SH-SY5Y (cell line): ENCODE measurements around the gene BLVRA.

Source experiments
- GATA2 ChIP-seq: IDR thresholded peaks from 2 replicates; pipeline ENCODE4 v1.6.1; 2011; ENCODE audit warnings: mild to moderate bottlenecking, low read depth, low read length
- GATA3 ChIP-seq: IDR thresholded peaks from 2 replicates; pipeline ENCODE4 v1.6.1; 2011; ENCODE audit warnings: low read depth, mild to moderate bottlenecking, low read length, moderate library complexity

Gene BLVRA, protein sequence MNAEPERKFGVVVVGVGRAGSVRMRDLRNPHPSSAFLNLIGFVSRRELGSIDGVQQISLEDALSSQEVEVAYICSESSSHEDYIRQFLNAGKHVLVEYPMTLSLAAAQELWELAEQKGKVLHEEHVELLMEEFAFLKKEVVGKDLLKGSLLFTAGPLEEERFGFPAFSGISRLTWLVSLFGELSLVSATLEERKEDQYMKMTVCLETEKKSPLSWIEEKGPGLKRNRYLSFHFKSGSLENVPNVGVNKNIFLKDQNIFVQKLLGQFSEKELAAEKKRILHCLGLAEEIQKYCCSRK

DNA sequence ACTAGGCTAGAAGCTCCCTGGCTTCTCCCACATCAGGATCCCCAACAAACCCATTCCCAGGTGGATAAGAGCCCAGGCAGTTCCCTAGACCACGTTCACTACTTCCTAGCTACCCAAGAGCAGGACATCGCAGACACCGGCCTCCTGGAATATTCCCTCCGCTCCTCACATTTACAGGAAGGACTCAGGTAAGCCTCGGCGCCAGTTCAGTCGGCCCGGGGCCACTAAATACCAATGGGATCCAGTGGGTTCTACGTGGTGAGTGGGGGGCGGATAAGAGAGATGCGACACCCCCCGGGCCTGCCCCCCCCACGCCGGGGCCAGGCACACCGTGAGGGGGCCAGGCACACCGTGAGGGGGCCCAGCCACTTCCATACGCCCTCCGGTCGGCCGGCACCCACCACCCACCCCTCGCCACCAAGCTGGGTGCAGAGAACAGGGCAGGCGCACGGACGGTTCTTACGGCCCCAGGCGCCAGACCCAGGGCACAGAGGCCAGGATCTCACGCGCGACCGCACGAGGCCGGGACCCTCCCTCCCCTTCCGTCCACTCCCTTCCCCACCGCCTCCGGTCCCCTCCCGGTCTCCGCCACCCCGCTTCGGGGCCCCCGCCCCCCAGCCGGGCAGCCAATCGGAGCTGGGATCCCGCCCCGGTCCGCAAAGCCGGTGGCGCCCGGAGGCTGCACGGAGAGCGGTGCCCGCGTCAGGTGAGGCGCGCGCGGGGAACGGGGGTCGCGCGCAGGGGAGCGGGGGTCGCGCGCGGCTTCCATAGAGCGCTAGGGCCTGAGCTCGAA, at the start of gene BLVRA:
Gene BLVRA, plus strand, starts transcription at position 652 of the 793 bp plus-strand sequence. CDS start 12,479 bp downstream, outside the sequence.
- TF ChIP-seq GATA3 (no peak), GATA2 (no peak)

DNA sequence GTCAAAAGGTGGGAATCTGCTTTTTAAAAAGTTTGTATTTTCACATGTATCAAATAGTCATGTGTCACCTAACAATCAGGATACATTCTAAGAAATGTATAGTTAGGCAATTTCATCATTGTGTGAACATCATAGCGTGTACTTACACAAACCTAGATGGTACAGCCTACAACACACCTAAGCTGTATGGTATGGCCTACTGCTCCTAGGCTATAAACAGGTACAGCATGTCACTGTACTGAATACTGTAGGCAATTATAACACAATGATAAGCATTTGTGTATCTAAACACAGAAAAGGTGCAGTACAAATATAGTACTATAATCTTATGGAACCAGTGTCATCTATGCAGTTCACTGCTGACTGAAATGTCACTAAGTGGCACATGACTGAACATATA, 47.0 kb upstream of the BLVRA start:
- no peak for TF ChIP-seq GATA3

DNA sequence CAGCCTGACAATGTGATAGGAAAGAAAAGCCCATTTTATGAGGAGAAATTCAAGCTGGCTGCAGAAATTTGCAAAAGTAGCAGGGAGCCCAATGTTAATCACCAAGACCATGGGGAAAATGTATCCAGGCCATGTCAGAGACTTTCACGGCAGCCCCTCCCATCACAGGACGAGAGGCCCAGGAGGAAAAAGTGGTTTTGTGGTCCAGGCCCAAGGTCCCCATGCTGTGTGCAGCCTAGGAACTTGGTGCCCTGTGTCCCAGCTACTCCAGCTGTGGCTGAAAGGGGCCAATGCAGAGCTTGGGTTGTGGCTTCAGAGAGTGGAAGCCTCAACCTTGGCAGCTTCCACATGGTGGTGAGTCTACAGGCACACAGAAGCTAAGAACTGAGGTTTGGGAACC, 41.9 kb upstream of the BLVRA start:
- TF ChIP-seq GATA3 (no peak), GATA2 (no peak)

DNA sequence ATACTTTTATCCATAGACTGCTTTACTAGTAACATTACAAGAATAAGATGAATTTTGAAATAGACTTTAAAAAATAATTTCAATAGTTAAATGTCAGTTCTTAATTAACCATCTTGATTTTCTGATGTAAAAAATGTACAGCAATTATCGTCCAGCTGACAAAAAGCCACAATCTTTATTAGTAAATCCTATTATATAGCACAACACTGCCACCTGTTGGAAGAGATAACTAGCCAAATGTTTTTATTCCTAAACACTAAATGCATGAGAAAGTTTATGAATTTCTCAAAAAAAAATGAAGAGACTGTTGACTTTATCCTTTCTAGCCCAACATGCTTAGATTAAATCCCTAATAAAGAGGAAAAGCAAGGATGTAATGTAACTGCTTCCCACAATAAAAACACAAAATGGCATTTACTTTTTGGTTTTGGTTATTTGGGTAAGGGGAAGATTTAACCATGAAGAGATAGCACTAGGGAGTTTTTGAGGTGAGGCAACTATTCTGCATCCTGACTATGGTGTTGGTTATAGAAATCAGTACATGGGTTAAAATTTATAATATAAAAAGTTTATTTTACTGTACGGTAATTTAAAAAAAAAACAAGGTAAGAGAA, 37.2 kb upstream of the BLVRA start:
- TF ChIP-seq GATA2 (no peak), GATA3 (no peak)

DNA sequence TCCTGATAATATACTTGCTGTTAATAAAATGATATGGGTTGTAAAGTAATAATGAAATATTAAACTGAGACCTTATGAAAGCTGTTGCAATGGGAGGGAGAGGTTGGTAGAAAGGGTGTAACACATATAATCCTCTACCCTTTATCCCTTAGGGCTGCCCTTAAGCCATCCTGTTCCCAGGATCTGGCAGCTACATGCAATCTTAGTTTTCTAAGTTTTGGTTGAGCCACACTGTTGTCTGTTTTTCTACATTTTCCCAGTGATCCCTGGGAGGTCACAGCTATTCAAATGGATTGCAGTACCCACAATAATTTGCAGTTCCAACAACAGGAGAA, 35.5 kb upstream of the BLVRA start:
- TF ChIP-seq GATA3 (no peak), GATA2 (no peak)

DNA sequence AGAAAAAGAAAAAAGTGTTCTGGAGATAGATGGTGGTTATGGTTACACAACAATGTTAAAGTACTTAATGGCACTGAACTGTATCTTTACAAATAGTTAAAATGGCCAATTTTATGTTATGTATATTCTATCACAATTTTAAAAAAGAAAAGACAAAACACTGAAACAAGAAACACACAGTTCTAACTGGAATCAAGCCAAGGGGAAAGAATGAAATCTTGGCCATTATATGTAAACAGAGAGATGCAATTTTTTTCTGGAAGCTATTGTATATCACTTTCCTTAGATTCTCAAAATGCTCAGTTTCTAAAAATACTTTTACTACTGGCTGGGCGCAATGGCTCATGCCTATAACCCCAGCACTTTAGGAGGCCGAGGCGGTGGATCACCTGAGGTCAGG, 33.2 kb upstream of the BLVRA start:
- no peak for TF ChIP-seq GATA2
- TF ChIP-seq GATA3 = no peak

DNA sequence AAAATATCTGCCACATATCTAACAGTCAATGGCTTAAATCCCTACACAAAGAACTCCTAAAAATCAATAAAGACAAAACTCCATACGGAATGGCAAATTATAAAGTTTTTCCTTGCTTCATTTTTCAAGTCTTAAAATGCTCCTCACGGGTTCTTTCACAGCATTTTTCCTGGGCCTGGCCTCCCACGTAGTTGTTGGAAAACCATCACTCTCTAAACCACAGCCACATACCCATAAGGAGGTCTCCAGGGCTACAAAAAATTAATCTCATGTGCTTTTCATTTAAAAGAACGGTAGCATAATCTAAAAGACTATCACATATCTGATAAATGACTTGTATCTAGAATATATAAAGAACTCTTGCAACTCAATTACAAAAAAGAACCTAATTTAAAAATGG, 32.0 kb upstream of the BLVRA start:
- TF ChIP-seq GATA3 (no peak), GATA2 (no peak)

DNA sequence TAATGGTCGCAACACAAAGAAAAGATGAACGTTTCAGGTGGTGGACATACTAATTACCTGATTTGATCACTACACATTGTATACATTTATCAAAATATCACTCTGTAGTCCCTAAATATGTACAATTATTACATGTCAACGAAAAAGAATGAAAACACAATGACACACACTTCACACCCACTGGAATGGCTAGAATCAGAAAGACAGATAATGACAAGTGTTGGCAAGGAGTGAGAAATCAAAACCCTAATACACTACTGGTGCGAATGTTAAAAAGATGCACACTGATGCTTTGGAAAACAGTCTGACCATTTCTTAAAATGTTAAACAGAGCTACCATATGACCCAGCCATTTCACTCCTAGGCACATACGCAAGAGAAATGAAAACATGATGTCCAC, 31.5 kb upstream of the BLVRA start:
- TF ChIP-seq GATA3 (no peak), GATA2 (no peak)

DNA sequence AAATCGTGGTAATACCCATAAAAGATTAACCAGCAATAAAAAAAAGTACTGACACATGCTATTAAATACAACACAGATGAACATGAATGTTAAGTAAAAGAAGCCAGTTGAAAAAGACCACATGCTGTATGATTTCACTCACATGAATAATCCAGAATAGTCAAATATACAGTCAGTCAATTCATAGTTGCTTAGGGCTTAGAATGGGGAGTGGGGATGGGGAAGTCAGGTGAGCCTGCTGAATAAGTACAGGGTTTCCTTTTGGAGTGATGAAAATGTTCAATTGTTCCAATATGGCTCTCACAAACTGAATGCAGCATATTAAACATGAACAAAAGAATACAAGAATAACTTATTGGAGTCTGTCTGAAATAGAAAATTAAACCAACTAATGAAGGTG, 31.0 kb upstream of the BLVRA start:
- TF ChIP-seq GATA3 (no peak), GATA2 (no peak)

DNA sequence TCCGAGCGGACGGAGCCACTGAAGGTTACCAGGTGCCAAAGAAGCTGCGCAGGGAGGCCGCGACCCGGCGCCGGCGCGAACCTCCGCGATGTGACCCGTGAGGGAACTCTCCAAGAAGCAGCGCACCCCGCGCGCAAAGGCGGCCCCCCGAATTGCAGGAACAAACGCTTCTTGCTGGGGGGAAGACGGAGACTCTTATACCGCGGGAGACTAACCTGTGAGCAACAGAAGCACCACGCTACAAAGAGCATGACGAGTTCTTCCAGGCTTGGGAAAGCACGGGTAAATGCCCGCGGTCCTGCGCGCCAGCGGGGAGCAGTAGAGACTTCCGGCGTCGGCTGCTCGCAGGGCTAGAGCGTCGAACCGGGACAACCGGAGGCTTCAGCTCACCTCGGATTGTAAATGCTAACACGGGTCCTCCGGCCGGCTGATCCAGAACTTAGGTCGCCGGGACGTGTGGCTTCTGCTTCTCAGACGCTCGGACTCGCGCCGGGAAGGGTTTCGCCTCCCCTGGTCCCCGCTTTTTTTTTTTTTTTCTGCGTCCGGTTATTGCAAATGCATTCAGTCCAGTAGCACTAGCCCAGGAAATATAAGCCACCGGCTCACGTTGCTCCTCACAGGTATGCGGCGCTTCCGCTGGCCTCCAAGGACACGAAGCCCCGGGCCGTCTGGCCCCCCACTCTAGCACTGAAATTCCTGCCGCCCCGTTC, 29.1 kb upstream of the BLVRA start, which contains the start of gene COA1:
Gene COA1, minus strand, starts transcription at position 310 of the 710 bp plus-strand sequence. CDS start 80,909 bp downstream, outside the sequence.
- no peak for TF ChIP-seq GATA3
- TF ChIP-seq GATA2 = no peak

DNA sequence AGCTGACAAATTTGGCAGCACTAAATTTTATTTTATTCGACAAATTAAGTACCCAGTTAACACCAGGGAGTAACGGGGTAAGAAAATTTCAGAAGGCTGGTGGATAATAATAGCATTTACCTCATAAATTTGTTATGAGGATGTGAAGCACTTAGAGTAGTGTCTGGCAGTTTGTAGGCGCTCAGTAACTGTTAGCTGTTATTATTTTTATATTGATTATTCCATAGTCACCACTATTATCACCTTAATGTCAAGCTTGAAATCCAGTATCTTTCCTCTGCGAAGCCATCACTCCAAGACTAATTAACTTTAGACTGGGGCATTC, 28.6 kb upstream of the BLVRA start:
- TF ChIP-seq GATA2 (no peak), GATA3 (no peak)

DNA sequence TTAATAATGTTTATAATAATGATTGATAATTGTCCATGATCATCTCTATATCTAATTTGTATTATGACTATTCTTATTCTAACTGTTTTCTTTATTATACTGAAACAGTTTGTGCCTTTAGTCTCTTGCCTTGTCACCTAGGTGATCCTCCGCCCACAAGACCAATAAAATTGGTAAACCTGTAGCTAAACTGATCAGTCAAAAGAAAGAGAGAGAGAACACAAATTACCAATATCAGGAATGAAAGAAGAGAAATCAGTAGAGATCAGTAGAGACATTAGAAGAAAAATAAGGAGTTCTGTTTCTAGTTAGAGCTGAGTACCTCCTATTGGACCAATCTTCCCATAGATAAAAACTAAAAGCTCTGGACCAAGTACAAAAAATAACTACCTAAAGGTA, 23.1 kb upstream of the BLVRA start:
- TF ChIP-seq GATA2 (no peak), GATA3 (no peak)

DNA sequence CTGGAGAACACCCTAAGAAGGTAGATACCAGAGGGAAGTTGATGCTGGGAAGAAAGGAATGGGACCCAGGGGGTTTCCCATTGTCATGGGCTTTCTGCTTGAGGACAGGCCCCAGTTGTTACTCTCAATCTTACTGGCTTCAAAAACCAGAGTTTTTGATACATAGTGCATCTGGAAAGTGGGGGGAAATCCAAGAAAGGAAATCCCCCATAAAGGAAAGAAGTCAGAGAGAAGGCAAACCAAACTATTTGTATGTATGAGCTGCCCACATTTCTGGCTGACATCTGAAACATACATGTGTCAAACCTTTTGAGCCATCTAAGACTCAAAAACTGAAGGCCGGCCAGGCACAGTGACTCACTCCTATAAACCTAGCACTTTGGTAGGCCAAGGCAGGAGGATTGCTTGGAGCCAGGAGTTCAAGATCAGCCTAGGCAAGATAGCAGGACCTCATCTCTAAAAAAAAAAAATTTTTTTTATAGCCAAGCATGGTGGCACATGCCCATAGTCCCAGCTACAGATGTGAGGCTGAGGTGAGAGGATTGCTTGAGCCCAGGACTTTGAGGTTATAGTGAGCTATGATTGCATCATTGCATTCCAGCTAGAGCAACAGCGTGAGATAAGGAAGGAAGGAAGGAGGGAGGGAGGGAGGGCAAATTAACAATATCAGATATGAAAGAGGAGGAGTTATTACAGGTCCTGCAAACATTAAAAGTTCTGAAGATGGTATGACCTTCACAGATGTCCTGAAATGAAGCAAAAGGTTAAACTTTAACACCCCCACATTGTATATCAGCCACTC, 22.5 kb upstream of the BLVRA start:
- no peak for TF ChIP-seq GATA2
- TF ChIP-seq GATA3 = no peak

DNA sequence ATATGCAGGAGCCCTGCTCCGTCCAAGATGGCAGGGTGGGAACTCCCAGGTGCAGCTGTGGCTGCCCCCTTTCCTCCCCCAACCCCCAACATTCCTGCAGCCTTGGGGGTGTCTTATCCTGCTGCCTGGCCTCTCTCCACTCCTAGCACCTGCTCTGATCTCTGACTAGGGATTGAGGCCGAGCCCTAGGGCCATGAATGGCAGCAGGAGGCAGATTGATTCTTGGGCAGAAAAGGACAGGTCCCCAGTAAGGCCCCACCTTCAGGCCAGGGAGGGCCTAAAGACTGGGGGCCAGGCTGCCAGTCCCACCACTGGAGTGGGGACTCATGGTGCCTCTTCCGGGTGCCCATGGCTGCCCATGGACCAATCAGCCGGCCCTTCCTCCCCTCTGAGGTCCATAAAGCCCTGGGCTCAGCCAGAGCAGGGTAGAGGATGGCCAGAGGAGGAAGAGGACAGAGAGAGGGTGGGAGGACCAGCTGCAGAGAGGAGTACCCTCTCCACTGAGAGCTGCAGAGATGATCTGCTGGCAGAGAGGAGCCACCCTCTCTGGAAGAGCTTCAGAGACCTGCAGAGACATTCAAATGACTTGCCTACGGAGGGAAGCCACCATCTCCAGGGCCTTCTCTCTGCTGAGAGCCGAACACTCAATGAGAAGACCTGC, 20.9 kb upstream of the BLVRA start:
- TF ChIP-seq GATA2 (no peak), GATA3 (no peak)
